Mesendoderm (in vitro differentiated cells): ENCODE results near the gene TMEM82.

Source experiments
- DNase-seq: peaks from one replicate; pipeline ENCODE4 v3.0.0; 2013
- H2AK5ac ChIP-seq: 2 replicates; pipeline ENCODE4 v1.6.1; 2013; ENCODE audit warnings: low read length, inconsistent platforms
- H2BK120ac ChIP-seq: 2 replicates; pipeline ENCODE4 v1.6.1; 2013; ENCODE audit warnings: low read depth, mild to moderate bottlenecking, low read length, moderate library complexity, mixed read lengths
- H2BK15ac ChIP-seq: replicated peaks from 2 replicates; pipeline ENCODE4 v1.6.1; 2013; ENCODE audit warnings: low read depth, mild to moderate bottlenecking, moderate library complexity
- H2BK5ac ChIP-seq: 2 replicates; pipeline ENCODE4 v1.6.1; 2013; ENCODE audit warnings: low read length, inconsistent platforms
- H3K18ac ChIP-seq: 2 replicates; pipeline ENCODE4 v1.6.1; 2013; ENCODE audit warnings: mild to moderate bottlenecking, low read length, mixed read lengths
- H3K23ac ChIP-seq: one replicate; pipeline ENCODE4 v1.6.1; 2013; ENCODE audit warnings: low read length
- H3K27ac ChIP-seq: 2 replicates; pipeline ENCODE4 v1.5.1; 2013; ENCODE audit warnings: low read depth, mild to moderate bottlenecking, inconsistent platforms, low read length, moderate library complexity
- H3K27me3 ChIP-seq: 2 replicates; pipeline ENCODE4 v1.6.1; 2013; ENCODE audit warnings: low read length, control low read depth, mild to moderate bottlenecking, inconsistent platforms; ENCODE audit not compliant: insufficient read depth, poor library complexity
- H3K36me3 ChIP-seq: 2 replicates; pipeline ENCODE4 v1.6.1; 2013; ENCODE audit warnings: low read length, inconsistent platforms; ENCODE audit not compliant: control insufficient read depth, insufficient read depth
- H3K4ac ChIP-seq: one replicate; pipeline ENCODE4 v1.6.1; 2013; ENCODE audit warnings: low read depth, mild to moderate bottlenecking, low read length, moderate library complexity
- H3K4me1 ChIP-seq: 2 replicates; pipeline ENCODE4 v1.6.1; 2013; ENCODE audit warnings: low read depth, low read length, inconsistent platforms; ENCODE audit not compliant: control insufficient read depth
- H3K4me2 ChIP-seq: 2 replicates; pipeline ENCODE4 v1.6.1; 2013; ENCODE audit warnings: low read length
- H3K4me3 ChIP-seq: 2 replicates; pipeline ENCODE4 v1.5.1; 2013; ENCODE audit warnings: mild to moderate bottlenecking, low read length
- H3K56ac ChIP-seq: one replicate; pipeline ENCODE4 v1.6.1; 2013; ENCODE audit warnings: low read length
- H3K79me1 ChIP-seq: 2 replicates; pipeline ENCODE4 v1.6.1; 2013; ENCODE audit warnings: low read length, inconsistent platforms
- H3K79me2 ChIP-seq: 2 replicates; pipeline ENCODE4 v1.6.1; 2013; ENCODE audit warnings: mild to moderate bottlenecking, low read length; ENCODE audit not compliant: control insufficient read depth, insufficient read depth
- H3K9ac ChIP-seq: 2 replicates; pipeline ENCODE4 v1.6.1; 2013; ENCODE audit warnings: low read length, inconsistent platforms
- H4K5ac ChIP-seq: one replicate; pipeline ENCODE4 v1.6.1; 2013; ENCODE audit warnings: low read length
- H4K8ac ChIP-seq: one replicate; pipeline ENCODE4 v1.6.1; 2013; ENCODE audit warnings: low read depth, mild to moderate bottlenecking, control low read depth, low read length, moderate library complexity
- WGBS: extraction: QIAGEN DNeasy Blood & Tissue Kit; methylation state at CpG from one replicate; pipeline ENCODE4 v1.1.7; 2013; ENCODE audit warnings: low lambda C conversion rate, missing lambda C conversion rate; ENCODE audit not compliant: insufficient coverage; ENCODE audit errors: extremely low coverage; 5-methylcytosine and 5-hydroxymethylcytosine counted together

TMEM82 gene

DNA sequence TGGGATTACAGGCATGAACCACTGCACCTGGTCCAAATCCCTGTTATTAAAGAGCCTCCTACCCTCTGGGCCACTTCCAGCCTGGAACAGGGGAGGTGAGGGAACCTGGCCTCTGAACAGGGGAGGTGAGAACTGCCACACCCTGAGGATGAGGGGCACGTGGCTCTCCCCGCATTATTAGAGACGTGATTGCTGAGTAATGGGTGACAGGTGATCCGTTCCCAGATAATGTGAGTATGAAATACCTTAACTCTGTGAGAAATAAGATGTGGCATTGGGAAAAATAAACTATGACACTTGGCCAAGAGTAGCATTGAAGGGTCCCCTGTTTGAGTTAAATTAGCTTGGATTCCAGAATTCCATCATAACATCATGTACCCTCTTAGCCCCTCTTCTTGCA, 19.9 kb upstream of the TMEM82 start:
- DNase-seq, result no peak
- Histone ChIP-seq H2BK120ac (no peak overlapping the region), H3K18ac (no peak overlapping the region), H2BK5ac (no peak overlapping the region), H3K27ac (no peak overlapping the region), H3K27me3 (no peaks in the 10 kb centered on the region), H3K79me1 (no peaks in the 10 kb centered on the region), H3K36me3 (peaks cover 4% of the 10 kb centered on the region), H3K23ac (no peak overlapping the region), H3K4ac (no peak overlapping the region), H3K79me2 (no peaks in the 10 kb centered on the region), H4K8ac (no peak overlapping the region), H3K4me1 (no peaks in the 10 kb centered on the region), H2BK15ac (no peak overlapping the region), H3K56ac (no peak overlapping the region), H2AK5ac (no peak overlapping the region), H3K9ac (no peak overlapping the region), H4K5ac (no peak overlapping the region), H3K4me3 (no peak overlapping the region), H3K4me2 (no peak overlapping the region)
- WGBS, result no CpG with 5 or more reads among the region's 4 CpGs

DNA sequence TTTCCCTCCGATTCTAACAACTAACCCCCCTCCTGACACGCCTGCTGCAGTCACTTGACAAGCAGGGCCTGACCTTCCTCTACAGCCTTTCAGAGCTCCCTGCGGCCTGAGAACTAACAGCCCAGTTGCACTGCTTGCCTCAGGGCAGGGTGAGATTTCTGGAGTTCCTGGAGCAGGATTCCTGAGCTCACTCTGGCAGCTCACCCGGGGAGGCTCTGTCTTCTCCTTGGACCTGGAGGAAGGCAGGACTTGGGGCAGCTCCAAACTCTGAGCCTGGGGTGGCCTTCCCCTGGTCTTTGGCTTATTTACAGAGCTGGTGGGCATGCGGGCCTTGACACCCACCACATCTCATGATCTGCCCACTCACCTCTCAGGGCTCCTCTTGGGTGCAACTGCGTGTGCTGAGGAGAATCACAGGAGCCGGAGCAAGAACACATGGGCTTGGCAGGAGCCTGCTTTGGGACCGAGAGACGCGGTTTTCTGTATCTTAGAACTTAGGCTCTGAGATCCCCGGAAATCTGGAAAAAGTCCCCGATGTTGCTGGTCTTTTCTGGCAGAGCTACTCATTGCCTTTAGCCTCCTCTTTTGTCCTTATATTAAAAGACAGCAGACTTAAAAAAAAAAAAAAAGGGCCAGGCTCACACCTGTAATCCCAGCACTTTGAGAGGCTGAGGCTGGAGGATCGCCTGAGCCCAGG, 19.3 kb upstream of the TMEM82 start:
- H2BK15ac ChIP-seq, result no peak overlapping the region
- no peak overlapping the region for H3K56ac ChIP-seq
- no CpG with 5 or more reads among the region's 13 CpGs for WGBS
- H4K8ac ChIP-seq, result no peak overlapping the region
- H3K36me3 ChIP-seq, result peaks cover 5% of the 10 kb centered on the region
- peak; percentile 59 for DNase-seq
- no peak overlapping the region for H3K23ac ChIP-seq
- no peak overlapping the region for H3K4me3 ChIP-seq
- H3K4me1 ChIP-seq, result no peaks in the 10 kb centered on the region
- no peaks in the 10 kb centered on the region for H3K79me2 ChIP-seq
- no peak overlapping the region for H3K4me2 ChIP-seq
- no peak overlapping the region for H2BK120ac ChIP-seq
- H3K9ac ChIP-seq, result no peak overlapping the region
- H3K27me3 ChIP-seq, result no peaks in the 10 kb centered on the region
- H3K4ac ChIP-seq, result no peak overlapping the region
- H4K5ac ChIP-seq, result no peak overlapping the region
- no peak overlapping the region for H3K18ac ChIP-seq
- H3K27ac ChIP-seq, result no peak overlapping the region
- no peaks in the 10 kb centered on the region for H3K79me1 ChIP-seq
- H2BK5ac ChIP-seq, result no peak overlapping the region
- H2AK5ac ChIP-seq, result no peak overlapping the region

DNA sequence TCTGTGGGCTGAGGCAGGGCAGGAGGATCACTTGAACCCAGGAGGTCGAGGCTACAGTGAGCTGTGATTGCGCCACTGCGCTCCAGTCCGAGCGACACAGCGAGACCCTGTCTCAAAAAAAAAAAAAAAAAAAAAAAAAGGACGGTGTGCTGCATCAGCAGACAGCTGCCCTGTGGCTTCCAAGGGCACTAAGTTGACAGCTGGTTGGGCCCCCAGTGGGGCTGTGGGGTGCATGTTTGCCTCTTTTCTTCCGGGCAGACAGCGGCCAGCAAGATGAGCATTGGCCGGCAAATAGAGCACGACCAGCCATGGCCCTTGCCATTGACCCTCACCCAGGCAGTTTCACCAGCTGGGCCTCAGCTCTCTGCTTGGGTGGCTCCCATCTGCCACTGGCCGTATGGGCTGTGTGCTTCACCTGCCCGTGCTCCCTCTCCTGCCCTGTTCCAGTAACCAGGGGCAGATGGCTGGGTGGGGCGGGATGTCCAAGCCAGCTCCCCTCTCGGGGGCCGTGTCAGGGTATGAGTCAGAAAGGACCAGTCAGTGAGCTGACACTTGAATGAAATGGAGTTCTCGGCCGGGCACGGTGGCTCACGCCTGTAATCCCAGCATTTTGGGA, 18.6 kb upstream of the TMEM82 start:
- H3K27ac ChIP-seq, result no peak overlapping the region
- WGBS, result no CpG with 5 or more reads among the region's 20 CpGs

DNA sequence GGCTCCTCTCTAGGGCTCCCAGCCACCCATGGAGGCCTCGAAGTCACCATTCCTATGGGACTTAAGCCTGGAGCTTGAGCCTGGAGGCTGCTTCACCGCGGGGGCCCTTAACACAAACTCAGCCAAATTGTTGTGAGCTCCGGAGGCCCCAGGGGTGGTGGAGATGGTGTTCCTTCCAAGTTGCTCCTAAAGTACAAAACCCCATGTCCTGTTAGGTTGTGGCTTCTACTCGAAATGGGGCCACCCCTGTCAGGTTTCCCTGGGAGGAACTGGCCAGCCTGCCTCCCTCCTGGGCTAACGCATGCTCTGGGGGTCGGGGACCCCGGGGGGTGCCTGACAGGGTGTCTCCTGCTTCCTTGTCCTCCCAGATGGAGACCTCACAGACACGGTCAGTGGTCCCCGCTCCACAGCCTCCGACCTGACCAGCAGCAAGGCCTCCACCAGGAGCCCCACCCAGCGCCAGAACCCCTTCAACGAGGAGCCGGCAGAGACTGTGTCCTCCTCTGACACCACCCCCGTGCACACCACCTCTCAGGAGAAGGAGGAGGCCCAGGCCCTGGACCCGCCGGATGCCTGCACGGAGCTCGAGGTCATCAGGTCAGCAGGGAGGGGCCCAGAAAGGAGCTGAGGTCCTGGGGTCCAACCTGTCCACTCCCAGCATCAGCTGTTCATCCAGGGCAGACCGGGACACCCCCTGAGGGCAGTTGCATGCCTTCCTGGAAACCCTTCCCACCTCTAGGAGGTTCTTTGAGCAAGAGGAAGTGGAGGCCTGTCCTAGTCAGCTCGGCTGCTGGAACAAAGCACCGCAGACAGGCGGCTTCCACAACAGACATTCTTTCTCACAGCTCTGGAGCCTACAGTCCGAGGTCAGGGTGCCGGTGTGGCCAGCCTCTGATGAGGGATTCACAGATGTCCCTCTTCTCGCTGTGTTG, 17.1 kb upstream of the TMEM82 start:
- no CpG with 5 or more reads among the region's 26 CpGs for WGBS
- no peak overlapping the region for H2BK15ac ChIP-seq
- H4K8ac ChIP-seq, result no peak overlapping the region
- H2BK120ac ChIP-seq, result no peak overlapping the region
- H3K79me1 ChIP-seq, result no peaks in the 10 kb centered on the region
- no peak overlapping the region for H3K23ac ChIP-seq
- H3K4me2 ChIP-seq, result no peak overlapping the region
- DNase-seq, result peak; percentile 40
- no peaks in the 10 kb centered on the region for H3K79me2 ChIP-seq
- peaks cover 6% of the 10 kb centered on the region for H3K36me3 ChIP-seq
- no peak overlapping the region for H3K9ac ChIP-seq
- no peak overlapping the region for H2BK5ac ChIP-seq
- H3K4ac ChIP-seq, result no peak overlapping the region
- H4K5ac ChIP-seq, result no peak overlapping the region
- H3K4me1 ChIP-seq, result no peaks in the 10 kb centered on the region
- H3K18ac ChIP-seq, result no peak overlapping the region
- no peaks in the 10 kb centered on the region for H3K27me3 ChIP-seq
- H2AK5ac ChIP-seq, result no peak overlapping the region
- no peak overlapping the region for H3K4me3 ChIP-seq
- no peak overlapping the region for H3K56ac ChIP-seq
- no peak overlapping the region for H3K27ac ChIP-seq

More for the DNA sequence above, 18.6 kb upstream of the TMEM82 start:
- Histone ChIP-seq H2BK120ac (no peak overlapping the region), H3K4me2 (no peak overlapping the region), H3K4me1 (no peaks in the 10 kb centered on the region), H4K8ac (no peak overlapping the region), H3K36me3 (peaks cover 7% of the 10 kb centered on the region), H2BK15ac (no peak overlapping the region), H4K5ac (no peak overlapping the region), H2AK5ac (no peak overlapping the region), H3K4ac (no peak overlapping the region), H3K27me3 (no peaks in the 10 kb centered on the region), H3K9ac (no peak overlapping the region), H2BK5ac (no peak overlapping the region), H3K56ac (no peak overlapping the region), H3K23ac (no peak overlapping the region), H3K18ac (no peak overlapping the region), H3K79me1 (no peaks in the 10 kb centered on the region), H3K4me3 (no peak overlapping the region), H3K79me2 (no peaks in the 10 kb centered on the region)
- no peak for DNase-seq

DNA sequence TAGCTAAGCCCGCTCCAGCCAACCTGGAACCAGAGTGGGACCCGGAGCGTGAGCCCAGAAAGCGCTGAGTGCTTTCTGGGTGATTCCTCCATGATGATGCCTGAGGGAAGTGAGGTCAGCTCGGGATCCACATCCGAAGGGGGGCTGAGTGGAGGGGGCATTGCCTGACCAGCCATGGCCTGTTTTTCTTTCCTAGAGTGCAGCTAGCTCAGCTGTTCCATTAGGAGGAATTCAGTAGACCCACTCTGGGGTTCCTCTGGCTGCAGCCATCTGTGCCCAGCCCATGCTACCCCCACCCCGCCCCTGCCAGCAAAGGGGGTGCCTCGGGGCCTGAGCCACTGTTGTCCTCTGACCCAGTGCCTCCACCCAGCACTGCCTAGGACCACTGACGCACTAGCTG, 15.8 kb upstream of the TMEM82 start:
- H3K4ac ChIP-seq, result no peak overlapping the region
- H3K4me3 ChIP-seq, result no peak overlapping the region
- H3K4me1 ChIP-seq, result no peaks in the 10 kb centered on the region
- no peak overlapping the region for H3K56ac ChIP-seq
- H3K18ac ChIP-seq, result no peak overlapping the region
- no peak overlapping the region for H3K9ac ChIP-seq
- no peak overlapping the region for H2BK5ac ChIP-seq
- H3K79me1 ChIP-seq, result no peaks in the 10 kb centered on the region
- no peak overlapping the region for H2AK5ac ChIP-seq
- no peak overlapping the region for H4K8ac ChIP-seq
- peaks cover 8% of the 10 kb centered on the region for H3K36me3 ChIP-seq
- WGBS, result no CpG with 5 or more reads among the region's 9 CpGs
- no peak for DNase-seq
- H4K5ac ChIP-seq, result no peak overlapping the region
- no peak overlapping the region for H2BK120ac ChIP-seq
- H2BK15ac ChIP-seq, result no peak overlapping the region
- no peaks in the 10 kb centered on the region for H3K79me2 ChIP-seq
- no peak overlapping the region for H3K23ac ChIP-seq
- no peaks in the 10 kb centered on the region for H3K27me3 ChIP-seq
- no peak overlapping the region for H3K27ac ChIP-seq
- no peak overlapping the region for H3K4me2 ChIP-seq
